Measurements from ENCODE around the gene IQSEC2.

DNA sequence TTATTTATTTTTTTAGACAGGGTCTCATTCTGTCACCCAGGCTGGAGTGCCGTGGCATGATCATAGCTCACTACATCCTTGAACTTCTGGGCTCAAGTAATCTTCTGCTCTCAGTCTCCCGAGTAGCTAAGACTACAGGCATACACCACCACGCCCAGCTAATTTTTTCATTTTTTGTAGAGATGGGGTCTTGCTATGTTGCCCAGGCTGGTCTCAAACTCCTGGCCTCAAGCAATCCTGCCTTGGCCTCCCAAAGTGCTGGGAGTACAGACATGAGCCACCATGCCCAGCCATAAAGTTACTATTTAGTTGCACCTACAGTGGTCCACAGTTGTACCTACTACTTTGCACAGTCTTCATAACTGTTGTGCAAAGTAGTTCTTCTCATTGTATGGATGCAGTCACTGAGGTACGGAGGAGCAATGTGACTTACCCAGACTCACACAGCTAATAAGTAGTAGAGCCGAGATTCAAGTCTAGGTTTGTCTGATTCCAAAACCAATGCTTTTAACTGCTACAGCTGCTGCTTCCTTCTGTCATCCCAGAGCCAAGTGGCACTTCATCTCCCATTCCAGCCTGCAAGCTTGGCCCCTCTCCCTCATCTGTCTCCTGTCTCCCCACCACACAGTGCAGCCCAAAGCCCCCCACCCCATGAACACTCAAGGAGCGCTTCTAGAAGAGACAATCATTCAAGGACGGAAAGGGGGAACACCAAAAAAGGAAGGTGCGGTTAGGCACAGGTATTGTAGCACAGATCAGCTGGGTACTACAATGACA lies 24.0 kb upstream of the IQSEC2 start:
- TF ChIP-seq CEBPB (IDR thresholded peaks at IDR 0.05) (no peak), TAF1 (IDR thresholded peaks at IDR 0.05; ENCODE audit: low read depth) (no peak), FOXM1 (IDR thresholded peaks at IDR 0.05; ENCODE audit: borderline replicate concordance, low read depth) (no peak), CREB1 (IDR thresholded peaks at IDR 0.05; ENCODE audit: low read depth) (no peak)
- TF ChIP-seq, protein P1, sequence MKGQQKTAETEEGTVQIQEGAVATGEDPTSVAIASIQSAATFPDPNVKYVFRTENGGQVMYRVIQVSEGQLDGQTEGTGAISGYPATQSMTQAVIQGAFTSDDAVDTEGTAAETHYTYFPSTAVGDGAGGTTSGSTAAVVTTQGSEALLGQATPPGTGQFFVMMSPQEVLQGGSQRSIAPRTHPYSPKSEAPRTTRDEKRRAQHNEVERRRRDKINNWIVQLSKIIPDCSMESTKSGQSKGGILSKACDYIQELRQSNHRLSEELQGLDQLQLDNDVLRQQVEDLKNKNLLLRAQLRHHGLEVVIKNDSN (IDR thresholded peaks at IDR 0.05): no peak
- TF ChIP-seq, protein P2, sequence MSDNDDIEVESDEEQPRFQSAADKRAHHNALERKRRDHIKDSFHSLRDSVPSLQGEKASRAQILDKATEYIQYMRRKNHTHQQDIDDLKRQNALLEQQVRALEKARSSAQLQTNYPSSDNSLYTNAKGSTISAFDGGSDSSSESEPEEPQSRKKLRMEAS (IDR thresholded peaks at IDR 0.05): no peak
- TF ChIP-seq, protein P3, sequence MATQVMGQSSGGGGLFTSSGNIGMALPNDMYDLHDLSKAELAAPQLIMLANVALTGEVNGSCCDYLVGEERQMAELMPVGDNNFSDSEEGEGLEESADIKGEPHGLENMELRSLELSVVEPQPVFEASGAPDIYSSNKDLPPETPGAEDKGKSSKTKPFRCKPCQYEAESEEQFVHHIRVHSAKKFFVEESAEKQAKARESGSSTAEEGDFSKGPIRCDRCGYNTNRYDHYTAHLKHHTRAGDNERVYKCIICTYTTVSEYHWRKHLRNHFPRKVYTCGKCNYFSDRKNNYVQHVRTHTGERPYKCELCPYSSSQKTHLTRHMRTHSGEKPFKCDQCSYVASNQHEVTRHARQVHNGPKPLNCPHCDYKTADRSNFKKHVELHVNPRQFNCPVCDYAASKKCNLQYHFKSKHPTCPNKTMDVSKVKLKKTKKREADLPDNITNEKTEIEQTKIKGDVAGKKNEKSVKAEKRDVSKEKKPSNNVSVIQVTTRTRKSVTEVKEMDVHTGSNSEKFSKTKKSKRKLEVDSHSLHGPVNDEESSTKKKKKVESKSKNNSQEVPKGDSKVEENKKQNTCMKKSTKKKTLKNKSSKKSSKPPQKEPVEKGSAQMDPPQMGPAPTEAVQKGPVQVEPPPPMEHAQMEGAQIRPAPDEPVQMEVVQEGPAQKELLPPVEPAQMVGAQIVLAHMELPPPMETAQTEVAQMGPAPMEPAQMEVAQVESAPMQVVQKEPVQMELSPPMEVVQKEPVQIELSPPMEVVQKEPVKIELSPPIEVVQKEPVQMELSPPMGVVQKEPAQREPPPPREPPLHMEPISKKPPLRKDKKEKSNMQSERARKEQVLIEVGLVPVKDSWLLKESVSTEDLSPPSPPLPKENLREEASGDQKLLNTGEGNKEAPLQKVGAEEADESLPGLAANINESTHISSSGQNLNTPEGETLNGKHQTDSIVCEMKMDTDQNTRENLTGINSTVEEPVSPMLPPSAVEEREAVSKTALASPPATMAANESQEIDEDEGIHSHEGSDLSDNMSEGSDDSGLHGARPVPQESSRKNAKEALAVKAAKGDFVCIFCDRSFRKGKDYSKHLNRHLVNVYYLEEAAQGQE (IDR thresholded peaks at IDR 0.05; ENCODE audit: low read depth): no peak
